IMR-90 (cell line): ENCODE results near the gene PRPS2. TPM values are rescaled to one million over a fixed set of nuclear protein-coding genes. Genes with fewer than 3 reads are reported as not detected.

Experiments
- ATAC-seq: fragments of 200-7000 bp; cut with Tn5 transposase; 2 replicates; pipeline ENCODE4 v1.9.1; 2020; ENCODE audit warnings: low read depth, mild to moderate bottlenecking, moderate library complexity
- BruUV-seq: library from RNA; stranded (reverse); fragments of 400-500 nt; replicated peaks from 2 replicates; lab custom pipeline; 2021; lab: Mats Ljungman, UMichigan
- CTCF ChIA-PET: fragments of 300-600 bp; formaldehyde crosslinking; extraction: SDS; loops from one replicate; lab custom pipeline; 2021; ENCODE audit warnings: antibody characterized with exemption; lab: Yijun Ruan, JAX
- POLR2A ChIA-PET: fragments of 300-600 bp; sonication (Branson Sonifier 250); formaldehyde crosslinking; loops from one replicate; lab custom pipeline; 2022; ENCODE audit warnings: antibody characterized with exemption; ENCODE audit not compliant: unreplicated experiment; lab: Charles Lee
- DNase-seq: peaks from one replicate; pipeline ENCODE4 v3.0.0; 2013
- H2AFZ ChIP-seq: replicated peaks from 2 replicates; pipeline ENCODE3; 2013; ENCODE audit warnings: low read length, mild to moderate bottlenecking; ENCODE audit not compliant: poor library complexity
- H2AK5ac ChIP-seq: 2 replicates; pipeline ENCODE4 v1.6.1; 2013; ENCODE audit warnings: low read depth, low read length, inconsistent platforms
- H2AK9ac ChIP-seq: replicated peaks from 2 replicates; pipeline ENCODE3; 2013; ENCODE audit warnings: mild to moderate bottlenecking, low read depth, low read length, moderate library complexity; ENCODE audit not compliant: poor library complexity
- H2BK120ac ChIP-seq: 2 replicates; pipeline ENCODE4 v1.6.1; 2013; ENCODE audit warnings: low read depth, low read length, inconsistent platforms
- H2BK15ac ChIP-seq: 3 replicates; pipeline ENCODE4 v1.6.1; 2013; ENCODE audit warnings: low read depth, low read length, inconsistent platforms
- H2BK20ac ChIP-seq: 2 replicates; pipeline ENCODE4 v1.6.1; 2013; ENCODE audit warnings: low read depth, mild to moderate bottlenecking, inconsistent platforms, low read length, moderate library complexity
- H2BK5ac ChIP-seq: 2 replicates; pipeline ENCODE4 v1.6.1; 2013; ENCODE audit warnings: mild to moderate bottlenecking, low read depth, low read length, inconsistent platforms; ENCODE audit not compliant: poor library complexity, severe bottlenecking
- H3K14ac ChIP-seq: replicated peaks from 2 replicates; pipeline ENCODE4 v1.6.1; 2013; ENCODE audit warnings: low read depth, low read length, inconsistent platforms
- H3K18ac ChIP-seq: 2 replicates; pipeline ENCODE4 v1.6.1; 2013; ENCODE audit warnings: low read depth, low read length, control low read depth
- H3K23ac ChIP-seq: 2 replicates; pipeline ENCODE4 v1.6.1; 2013; ENCODE audit warnings: low read depth, low read length, inconsistent platforms
- H3K27ac ChIP-seq: 2 replicates; pipeline ENCODE4 v1.5.1; 2013; ENCODE audit warnings: mild to moderate bottlenecking, control low read depth, low read length; ENCODE audit not compliant: insufficient read depth
- H3K27me3 ChIP-seq: 2 replicates; pipeline ENCODE4 v1.6.1; 2013; ENCODE audit warnings: low read length; ENCODE audit not compliant: control insufficient read depth, insufficient read depth
- H3K36me3 ChIP-seq: 2 replicates; pipeline ENCODE4 v1.6.1; 2013; ENCODE audit warnings: low read length, mixed read lengths; ENCODE audit not compliant: control insufficient read depth, insufficient read depth
- H3K4ac ChIP-seq: 2 replicates; pipeline ENCODE4 v1.6.1; 2013; ENCODE audit warnings: low read depth, low read length, inconsistent platforms
- H3K4me1 ChIP-seq: 2 replicates; pipeline ENCODE4 v1.6.1; 2013; ENCODE audit warnings: low read length, mixed read lengths; ENCODE audit not compliant: control insufficient read depth, insufficient read depth
- H3K4me2 ChIP-seq: 2 replicates; pipeline ENCODE4 v1.6.1; 2013; ENCODE audit warnings: low read depth, mild to moderate bottlenecking, control low read depth, low read length, moderate library complexity
- H3K4me3 ChIP-seq: 2 replicates; pipeline ENCODE4 v1.5.1; 2013; ENCODE audit warnings: low read depth, mild to moderate bottlenecking, control low read depth, low read length, moderate library complexity; ENCODE audit not compliant: insufficient read depth
- H3K56ac ChIP-seq: 2 replicates; pipeline ENCODE4 v1.6.1; 2013; ENCODE audit warnings: low read length, inconsistent platforms; ENCODE audit not compliant: insufficient read depth; ENCODE audit errors: extremely low read depth
- H3K79me1 ChIP-seq, 2 experiments: 2 replicates each; pipeline ENCODE4 v1.6.1; 2013; ENCODE audit warnings: low read length in 2 of 2, inconsistent platforms in 1 of 2, low read depth in 1 of 2
- H3K9ac ChIP-seq: 2 replicates; pipeline ENCODE4 v1.6.1; 2013; ENCODE audit warnings: low read depth, low read length, control low read depth
- H3K9me1 ChIP-seq: 2 replicates; pipeline ENCODE4 v1.6.1; 2013; ENCODE audit warnings: low read length, inconsistent platforms; ENCODE audit not compliant: insufficient read depth
- H3K9me3 ChIP-seq: 2 replicates; pipeline ENCODE4 v1.6.1; 2013; ENCODE audit warnings: low read length; ENCODE audit not compliant: control insufficient read depth, insufficient read depth
- H4K20me1 ChIP-seq: 2 replicates; pipeline ENCODE4 v1.6.1; 2013; ENCODE audit warnings: low read length, inconsistent platforms; ENCODE audit not compliant: insufficient read depth
- H4K5ac ChIP-seq: 2 replicates; pipeline ENCODE4 v1.6.1; 2013; ENCODE audit warnings: mild to moderate bottlenecking, low read depth, low read length, control low read depth
- H4K8ac ChIP-seq, 2 experiments: 2 replicates each; pipeline ENCODE4 v1.6.1; 2013; ENCODE audit warnings: low read depth in 2 of 2, low read length in 2 of 2, control low read depth in 1 of 2, inconsistent platforms in 1 of 2
- H4K91ac ChIP-seq: 2 replicates; pipeline ENCODE4 v1.6.1; 2013; ENCODE audit warnings: low read depth, low read length, inconsistent platforms; ENCODE audit not compliant: insufficient read depth
- BHLHE40 ChIP-seq: fragments of 150-350 bp; IDR thresholded peaks from 2 replicates; pipeline ENCODE4 v1.6.1; 2016; ENCODE audit warnings: mild to moderate bottlenecking, low read depth, low read length
- CEBPB ChIP-seq: IDR thresholded peaks from 2 replicates; pipeline ENCODE4 v1.6.1; 2012; ENCODE audit warnings: low read depth, low read length, improper control_type of control experiment
- CHD1 ChIP-seq: IDR thresholded peaks from 2 replicates; pipeline ENCODE4 v1.6.1; 2012; ENCODE audit warnings: low read depth, low read length, improper control_type of control experiment
- CTCF ChIP-seq: conservative IDR thresholded peaks from 2 replicates; pipeline ENCODE4 v1.5.1; 2012; ENCODE audit warnings: mild to moderate bottlenecking, low read depth, low read length, improper control_type of control experiment
- ELK1 ChIP-seq: fragments of 150-350 bp; IDR thresholded peaks from 2 replicates; pipeline ENCODE4 v1.6.1; 2016; ENCODE audit warnings: low read depth, mild to moderate bottlenecking, low read length, moderate library complexity, borderline replicate concordance
- FOS ChIP-seq: fragments of 150-350 bp; IDR thresholded peaks from 2 replicates; pipeline ENCODE4 v1.6.1; 2016; ENCODE audit warnings: low read depth, low read length
- MAFK ChIP-seq: IDR thresholded peaks from 2 replicates; pipeline ENCODE4 v1.6.1; 2012; ENCODE audit warnings: low read depth, low read length, improper control_type of control experiment
- MAZ ChIP-seq: IDR thresholded peaks from 2 replicates; pipeline ENCODE4 v1.6.1; 2012; ENCODE audit warnings: low read depth, mild to moderate bottlenecking, low read length, improper control_type of control experiment, moderate library complexity, borderline replicate concordance
- MXI1 ChIP-seq: IDR thresholded peaks from 2 replicates; pipeline ENCODE4 v1.6.1; 2012; ENCODE audit warnings: low read depth, mild to moderate bottlenecking, low read length, moderate library complexity, borderline replicate concordance
- NFE2L2 ChIP-seq: fragments of 150-350 bp; IDR thresholded peaks from 2 replicates; pipeline ENCODE4 v1.6.1; 2016; ENCODE audit warnings: low read depth, mild to moderate bottlenecking, low read length
- POLR2A ChIP-seq: IDR thresholded peaks from 2 replicates; pipeline ENCODE4 v1.6.1; 2012; ENCODE audit warnings: mild to moderate bottlenecking, low read depth, low read length
- RAD21 ChIP-seq: IDR thresholded peaks from 2 replicates; pipeline ENCODE4 v1.6.1; 2012; ENCODE audit warnings: low read length, improper control_type of control experiment
- RCOR1 ChIP-seq: IDR thresholded peaks from 2 replicates; pipeline ENCODE4 v1.6.1; 2012; ENCODE audit warnings: mild to moderate bottlenecking, low read length, improper control_type of control experiment; ENCODE audit not compliant: insufficient replicate concordance
- RFX5 ChIP-seq: IDR thresholded peaks from 2 replicates; pipeline ENCODE4 v1.8.0; 2012; ENCODE audit warnings: low read depth, mild to moderate bottlenecking, low read length, moderate library complexity
- SMC3 ChIP-seq: fragments of 150-350 bp; IDR thresholded peaks from 2 replicates; pipeline ENCODE4 v1.6.1; 2016; ENCODE audit warnings: low read depth, mild to moderate bottlenecking, antibody characterized with exemption, low read length, moderate library complexity
- USF2 ChIP-seq: fragments of 150-350 bp; IDR thresholded peaks from 2 replicates; pipeline ENCODE4 v1.6.1; 2017; ENCODE audit warnings: mild to moderate bottlenecking, antibody characterized with exemption, low read length, low read depth
- WGBS, 2 experiments: methylation state at CpG; one replicate each; pipeline versions ENCODE4 v1.1.5 to v1.1.7; 2013; ENCODE audit warnings: missing lambda C conversion rate in 2 of 2; ENCODE audit not compliant: insufficient read length in 1 of 2; ENCODE audit errors: extremely low coverage in 2 of 2; 5-methylcytosine and 5-hydroxymethylcytosine counted together
- dilution Hi-C: fragments of 300-500 bp; cut with HindIII; formaldehyde crosslinking; loops from one replicate; pipeline ENCODE4 v1.14.3; 2018; ENCODE audit warnings: low sequenced_read_pairs; ENCODE audit not compliant: unreplicated experiment
- in situ Hi-C: fragments of 300-500 bp; cut with MboI; formaldehyde crosslinking; loops from 3 replicates; pipeline ENCODE4 v1.14.3; 2019; ENCODE audit warnings: low sequenced_read_pairs, inconsistent platforms, mixed read lengths
- intact Hi-C: fragments of 100-400 bp; cut with micrococcal nuclease; formaldehyde crosslinking; loops from 2 replicates; pipeline ENCODE4 v1.10.0; 2022
- polyA plus RNA-seq, 3 experiments: library from polyadenylated mRNA; depleted of rRNA; stranded (reverse); fragments of >200 nt; gene quantifications; 2 replicates each; pipeline ENCODE4 v1.2.3, GENCODE V29; 2012; ENCODE audit warnings: low replicate concordance in 1 of 3
- total RNA-seq: library from RNA; depleted of rRNA; stranded (reverse); fragments of >200 nt; gene quantifications from 2 replicates; pipeline ENCODE4 v1.2.3, GENCODE V29; 2012

Gene PRPS2
- total and polyA plus RNA-seq, 2 of the 4 experiments (the other 2 are of a cell fraction), result 20.4 to 48.0 TPM

- CTCF ChIA-PET, result no interaction called here
- Histone ChIP-seq H4K91ac (no peak overlapping the region), H3K36me3 (no peaks in the 10 kb centered on the region), H2AK9ac (no peak overlapping the region), H3K4me2 (no peak overlapping the region), H2BK20ac (no peak overlapping the region), H3K18ac (no peak overlapping the region), H4K5ac (no peak overlapping the region), H3K9ac (no peak overlapping the region), H2BK5ac (no peak overlapping the region), H2AK5ac (no peak overlapping the region), H2BK120ac (no peak overlapping the region), H3K27me3 (no peaks in the 10 kb centered on the region), H3K79me1 (no peaks in the 10 kb centered on the region), H3K9me1 (no peaks in the 10 kb centered on the region), H3K4me3 (no peak overlapping the region), H3K27ac (no peak overlapping the region), H3K9me3 (0 out of 2 replicates have a peak, but pooled peaks cover 2% of the 10 kb centered on the region), H2BK15ac (no peak overlapping the region), H3K56ac (no peak overlapping the region), H4K20me1 (no peaks in the 10 kb centered on the region), H4K8ac (no peak overlapping the region), H3K23ac (no peak overlapping the region), H3K4me1 (no peaks in the 10 kb centered on the region), H2AFZ (no peak overlapping the region), H3K4ac (no peak overlapping the region), H3K14ac (no peak overlapping the region)
- POLR2A ChIA-PET, result no interaction called here
- intact Hi-C loops, result no loop called here
- no peak for TF ChIP-seq USF2
- no peak for TF ChIP-seq RCOR1
- TF ChIP-seq MAZ, result no peak
- TF ChIP-seq CTCF, result no peak
- no peak for TF ChIP-seq POLR2A
- TF ChIP-seq BHLHE40, result no peak
- no peak for TF ChIP-seq MXI1
- TF ChIP-seq NFE2L2, result no peak
- TF ChIP-seq ELK1, result no peak
- no peak for TF ChIP-seq SMC3
- no peak for TF ChIP-seq MAFK
- no peak for TF ChIP-seq FOS
- TF ChIP-seq RAD21, result no peak
- TF ChIP-seq CEBPB, result no peak
- no peak for TF ChIP-seq RFX5
- TF ChIP-seq CHD1, result no peak
- no TSS peak for BruUV-seq
- DNase-seq (no peak), ATAC-seq (no peak)
- in situ Hi-C loops, result no loop called here
- dilution Hi-C loops, result no loop called here
- 80% methylated on average over 2 of the region's 4 CpGs; no CpG with 5 or more reads in 1 of the 2 experiments for WGBS, 2 experiments
Measured at GRCh38 chrX:12867685-12868084, 76.5 kb downstream of the PRPS2 start.
